ENCODE results near the gene GPR62. TPM values are rescaled to one million over a fixed set of nuclear protein-coding genes. Genes with fewer than 3 reads are reported as not detected.
A peak's percentile ranks its signal among the peaks of the same experiment; 100 is the strongest.

Gene GPR62
- total and polyA plus RNA-seq, 9 donors = 0.15 to 0.83 (median 0.30) TPM

- Histone ChIP-seq H3K4me1 (ENCODE audit: insufficient read depth) (peaks cover 11% of the 10 kb centered on the region), H3K27me3 (no peaks in the 10 kb centered on the region), H3K27ac (no peak overlapping the region), H3K36me3 (no peaks in the 10 kb centered on the region), H3K9me3 (no peaks in the 10 kb centered on the region), H3K4me3 (no peak overlapping the region)
- WGBS, 3 donors = 90 to 97% (median 93%) methylated on average over 10 to 11 of the region's 11 CpGs
- intact Hi-C loops (cut with DNase I) = no loop called here
- TF ChIP-seq EP300 (IDR thresholded peaks at IDR 0.05) (no peak), CTCF (IDR thresholded peaks at IDR 0.05) (no peak), POLR2A (IDR thresholded peaks at IDR 0.05) (no peak)
- DNase-seq = peak in 1 of 5 donors; percentile 16
Measured at GRCh38 chr3:51971350-51971749, 16.2 kb downstream of the GPR62 start.

- intact Hi-C loops (cut with DNase I) = loop anchor here in 1 of 4 donors (1.0 kb wide), 1 partner anchor 32 kb away; the partner anchor contains the start of gene PARP3
- peaks cover 3% of the 10 kb centered on the region for H3K4me1 ChIP-seq (ENCODE audit: insufficient read depth)
Measured at GRCh38 chr3:51974277-51974962, 19.2 kb downstream of the GPR62 start.

GRCh38 chr3:51974963-51975851, 20.0 kb downstream of the GPR62 start, which contains the start of gene ABHD14A:
Gene ABHD14A (plus strand): TSS chr3:51975064. CDS start chr3:51975136, 72 bp downstream.
- Histone ChIP-seq H3K9me3 (no peaks in the 10 kb centered on the region), H3K27me3 (no peaks in the 10 kb centered on the region), H3K36me3 (no peaks in the 10 kb centered on the region), H3K4me3 (peak within 1 kb of the TSS; percentile 44), H3K4me1 (ENCODE audit: insufficient read depth) (peaks cover 3% of the 10 kb centered on the region), H3K27ac (peak within 1 kb of the TSS; percentile 78 to 88)
- peak; percentile 75 to 86 (median 78) for DNase-seq
- intact Hi-C loops (cut with DNase I) = loop anchor here in 1 of 4 donors (1.0 kb wide), 1 partner anchor 33 kb away; the partner anchor contains the start of gene PARP3
- WGBS, 3 donors = 0 to 1% (median 0%) methylated on average over 44 to 63 of the region's 63 CpGs
- TF ChIP-seq CTCF (IDR thresholded peaks at IDR 0.05) (no peak), POLR2A (IDR thresholded peaks at IDR 0.05) (peak; percentile 25), EP300 (IDR thresholded peaks at IDR 0.05) (no peak)

More at GRCh38 chr3:51974277-51974962, 19.2 kb downstream of the GPR62 start:
- Histone ChIP-seq H3K36me3 (no peaks in the 10 kb centered on the region), H3K27me3 (no peaks in the 10 kb centered on the region), H3K27ac (peak overlapping the region; percentile 78 to 88), H3K4me3 (peak overlapping the region; percentile 44), H3K9me3 (no peaks in the 10 kb centered on the region)
- TF ChIP-seq CTCF (IDR thresholded peaks at IDR 0.05) (peak in 1 of 3 donors; percentile 6), POLR2A (IDR thresholded peaks at IDR 0.05) (no peak)
- WGBS, 3 donors = 10 to 18% (median 13%) methylated on average over 30 of the region's 30 CpGs
- peak; percentile 51 to 69 (median 66) for DNase-seq

GRCh38 chr3:51975852-51976549, 20.8 kb downstream of the GPR62 start:
- Histone ChIP-seq H3K4me3 (peak overlapping the region; percentile 44), H3K36me3 (no peaks in the 10 kb centered on the region), H3K27me3 (no peaks in the 10 kb centered on the region), H3K27ac (peak overlapping the region; percentile 1 to 88), H3K4me1 (ENCODE audit: insufficient read depth) (peaks cover 3% of the 10 kb centered on the region), H3K9me3 (no peaks in the 10 kb centered on the region)
- peak; percentile 87 to 94 (median 90) for DNase-seq
- intact Hi-C loops (cut with DNase I) = no loop called here
- 23 to 29% (median 23%) methylated on average over 46 of the region's 46 CpGs for WGBS, 3 donors
- peak in 1 of 3 donors; percentile 18 for TF ChIP-seq CTCF (IDR thresholded peaks at IDR 0.05)
- no peak for TF ChIP-seq POLR2A (IDR thresholded peaks at IDR 0.05)
